ENCODE results near the gene ADIPOR2. TPM values are rescaled to one million over a fixed set of nuclear protein-coding genes. Genes with fewer than 3 reads are reported as not detected.
"Not testable (repeated sequence)": the region's sequence is repeated elsewhere in the genome, so short reads cannot be mapped to it uniquely, and the experiment has no call there.

Gene ADIPOR2
- total RNA-seq, 1 experiment from 2014 or later, result 34.7 TPM

GRCh38 chr12:1692895-1693610 is 2.2 kb downstream of the ADIPOR2 start:
- H3K27ac ChIP-seq (ENCODE audit: low read length), result peak overlapping the region; percentile 42; the same call in 1 of the 2 replicates
- H2AFZ ChIP-seq (ENCODE audit: low read length), result no peak overlapping the region
- H3K4me3 ChIP-seq (ENCODE audit: low read length), result peak overlapping the region; percentile 91
- H3K4me1 ChIP-seq (ENCODE audit: low read length), result peaks cover 36% of the 10 kb centered on the region
- H3K36me3 ChIP-seq (ENCODE audit: insufficient read depth, low read length), result peaks cover 5% of the 10 kb centered on the region; the same call in 1 of the 2 replicates
- no peaks in the 10 kb centered on the region for H3K9me3 ChIP-seq (ENCODE audit: low read length)
- H4K20me1 ChIP-seq (ENCODE audit: insufficient read depth, low read depth, low read length), result peaks cover 30% of the 10 kb centered on the region
- peak overlapping the region; percentile 88 for H3K9ac ChIP-seq (ENCODE audit: low read length)
- peaks cover 71% of the 10 kb centered on the region for H3K79me2 ChIP-seq (ENCODE audit: low read length)
- peak overlapping the region; percentile 77 for H3K4me2 ChIP-seq (ENCODE audit: low read depth, low read length, poor library complexity, severe bottlenecking)
- no peaks in the 10 kb centered on the region for H3K27me3 ChIP-seq (ENCODE audit: low read length)
- H3K9me2 ChIP-seq (replicated peaks; ENCODE audit: insufficient read depth, low read length), result no peaks in the 10 kb centered on the region
- peak; percentile 79 for DNase-seq

- not testable (repeated sequence) for H3K4me3 ChIP-seq (ENCODE audit: low read length); H3K4me2 ChIP-seq (ENCODE audit: low read depth, low read length, poor library complexity, severe bottlenecking); H2AFZ ChIP-seq (ENCODE audit: low read length); H3K27me3 ChIP-seq (ENCODE audit: low read length); H3K9ac ChIP-seq (ENCODE audit: low read length); DNase-seq; H3K9me3 ChIP-seq (ENCODE audit: low read length); H3K27ac ChIP-seq (ENCODE audit: low read length); H3K9me2 ChIP-seq (replicated peaks; ENCODE audit: insufficient read depth, low read length)
- peaks cover 14% of the 10 kb centered on the region for H3K36me3 ChIP-seq (ENCODE audit: insufficient read depth, low read length)
- H3K4me1 ChIP-seq (ENCODE audit: low read length), result peaks cover 30% of the 10 kb centered on the region
- H3K79me2 ChIP-seq (ENCODE audit: low read length), result peaks cover 91% of the 10 kb centered on the region
- H4K20me1 ChIP-seq (ENCODE audit: insufficient read depth, low read depth, low read length), result peaks cover 30% of the 10 kb centered on the region
Measured at GRCh38 chr12:1695097-1695496, 4.2 kb downstream of the ADIPOR2 start.

GRCh38 chr12:1695886-1696670 is 5.2 kb downstream of the ADIPOR2 start:
- Histone ChIP-seq H3K4me2 (ENCODE audit: low read depth, low read length, poor library complexity, severe bottlenecking) (no peak overlapping the region), H3K27me3 (ENCODE audit: low read length) (no peaks in the 10 kb centered on the region), H2AFZ (ENCODE audit: low read length) (no peak overlapping the region), H3K9ac (ENCODE audit: low read length) (no peak overlapping the region), H3K36me3 (ENCODE audit: insufficient read depth, low read length) (peaks cover 14% of the 10 kb centered on the region), H3K79me2 (ENCODE audit: low read length) (peaks cover 100% of the 10 kb centered on the region), H3K9me3 (ENCODE audit: low read length) (no peaks in the 10 kb centered on the region), H3K4me3 (ENCODE audit: low read length) (no peak overlapping the region), H4K20me1 (ENCODE audit: insufficient read depth, low read depth, low read length) (peaks cover 30% of the 10 kb centered on the region), H3K9me2 (replicated peaks; ENCODE audit: insufficient read depth, low read length) (no peaks in the 10 kb centered on the region), H3K4me1 (ENCODE audit: low read length) (peaks cover 25% of the 10 kb centered on the region), H3K27ac (ENCODE audit: low read length) (no peak overlapping the region)
- DNase-seq, result no peak

GRCh38 chr12:1696800-1697199 is 5.9 kb downstream of the ADIPOR2 start:
- no peak overlapping the region for H3K9ac ChIP-seq (ENCODE audit: low read length)
- H4K20me1 ChIP-seq (ENCODE audit: insufficient read depth, low read depth, low read length), result peaks cover 24% of the 10 kb centered on the region
- peaks cover 14% of the 10 kb centered on the region for H3K36me3 ChIP-seq (ENCODE audit: insufficient read depth, low read length)
- no peak overlapping the region for H3K27ac ChIP-seq (ENCODE audit: low read length)
- DNase-seq, result no peak
- H3K4me3 ChIP-seq (ENCODE audit: low read length), result no peak overlapping the region
- no peaks in the 10 kb centered on the region for H3K9me2 ChIP-seq (replicated peaks; ENCODE audit: insufficient read depth, low read length)
- H3K4me1 ChIP-seq (ENCODE audit: low read length), result peaks cover 25% of the 10 kb centered on the region
- H3K79me2 ChIP-seq (ENCODE audit: low read length), result peaks cover 100% of the 10 kb centered on the region
- no peaks in the 10 kb centered on the region for H3K9me3 ChIP-seq (ENCODE audit: low read length)
- H3K4me2 ChIP-seq (ENCODE audit: low read depth, low read length, poor library complexity, severe bottlenecking), result no peak overlapping the region
- no peaks in the 10 kb centered on the region for H3K27me3 ChIP-seq (ENCODE audit: low read length)
- no peak overlapping the region for H2AFZ ChIP-seq (ENCODE audit: low read length)

GRCh38 chr12:1697271-1697670 is 6.4 kb downstream of the ADIPOR2 start:
- no peak for DNase-seq
- H3K9me3 ChIP-seq (ENCODE audit: low read length), result no peaks in the 10 kb centered on the region
- H2AFZ ChIP-seq (ENCODE audit: low read length), result no peak overlapping the region
- no peak overlapping the region for H3K4me2 ChIP-seq (ENCODE audit: low read depth, low read length, poor library complexity, severe bottlenecking)
- H3K36me3 ChIP-seq (ENCODE audit: insufficient read depth, low read length), result peaks cover 17% of the 10 kb centered on the region
- H4K20me1 ChIP-seq (ENCODE audit: insufficient read depth, low read depth, low read length), result peaks cover 20% of the 10 kb centered on the region
- H3K4me3 ChIP-seq (ENCODE audit: low read length), result no peak overlapping the region
- no peaks in the 10 kb centered on the region for H3K9me2 ChIP-seq (replicated peaks; ENCODE audit: insufficient read depth, low read length)
- peaks cover 20% of the 10 kb centered on the region for H3K4me1 ChIP-seq (ENCODE audit: low read length)
- H3K9ac ChIP-seq (ENCODE audit: low read length), result no peak overlapping the region
- peaks cover 100% of the 10 kb centered on the region for H3K79me2 ChIP-seq (ENCODE audit: low read length)
- no peak overlapping the region for H3K27ac ChIP-seq (ENCODE audit: low read length)
- no peaks in the 10 kb centered on the region for H3K27me3 ChIP-seq (ENCODE audit: low read length)

GRCh38 chr12:1698720-1699119 is 7.8 kb downstream of the ADIPOR2 start:
- Histone ChIP-seq H3K79me2 (ENCODE audit: low read length) (peaks cover 100% of the 10 kb centered on the region), H3K9me3 (ENCODE audit: low read length) (no peaks in the 10 kb centered on the region), H3K27me3 (ENCODE audit: low read length) (no peaks in the 10 kb centered on the region), H2AFZ (ENCODE audit: low read length) (no peak overlapping the region), H3K4me3 (ENCODE audit: low read length) (no peak overlapping the region), H3K9ac (ENCODE audit: low read length) (no peak overlapping the region), H3K27ac (ENCODE audit: low read length) (no peak overlapping the region), H4K20me1 (ENCODE audit: insufficient read depth, low read depth, low read length) (peaks cover 11% of the 10 kb centered on the region), H3K9me2 (replicated peaks; ENCODE audit: insufficient read depth, low read length) (no peaks in the 10 kb centered on the region), H3K4me2 (ENCODE audit: low read depth, low read length, poor library complexity, severe bottlenecking) (no peak overlapping the region), H3K36me3 (ENCODE audit: insufficient read depth, low read length) (peaks cover 22% of the 10 kb centered on the region), H3K4me1 (ENCODE audit: low read length) (peaks cover 6% of the 10 kb centered on the region)
- no peak for DNase-seq

GRCh38 chr12:1702713-1703112 is 11.8 kb downstream of the ADIPOR2 start:
- Histone ChIP-seq H3K27ac (ENCODE audit: low read length) (no peak overlapping the region), H3K4me3 (ENCODE audit: low read length) (no peak overlapping the region), H3K36me3 (ENCODE audit: insufficient read depth, low read length) (peaks cover 31% of the 10 kb centered on the region), H3K79me2 (ENCODE audit: low read length) (peaks cover 100% of the 10 kb centered on the region), H3K9me2 (replicated peaks; ENCODE audit: insufficient read depth, low read length) (no peaks in the 10 kb centered on the region), H3K9ac (ENCODE audit: low read length) (no peak overlapping the region), H3K4me2 (ENCODE audit: low read depth, low read length, poor library complexity, severe bottlenecking) (no peak overlapping the region), H2AFZ (ENCODE audit: low read length) (no peak overlapping the region), H3K9me3 (ENCODE audit: low read length) (no peaks in the 10 kb centered on the region), H3K4me1 (ENCODE audit: low read length) (peaks cover 11% of the 10 kb centered on the region), H4K20me1 (ENCODE audit: insufficient read depth, low read depth, low read length) (no peaks in the 10 kb centered on the region; the same call in 1 of the 2 replicates), H3K27me3 (ENCODE audit: low read length) (no peaks in the 10 kb centered on the region)
- no peak for DNase-seq

Data from Karpas-422 (cell line).